Activated CD8-positive, alpha-beta memory T cell treated with anti-CD3 and anti-CD28 coated beads, Interleukin-2, amount 50 U/mL, for 4 hours (primary cell): ENCODE measurements around the gene DLGAP5.

Experiments
- DNase-seq: peaks from one replicate; pipeline ENCODE4 v3.0.0-alpha.2; 2020

Gene DLGAP5

DNA sequence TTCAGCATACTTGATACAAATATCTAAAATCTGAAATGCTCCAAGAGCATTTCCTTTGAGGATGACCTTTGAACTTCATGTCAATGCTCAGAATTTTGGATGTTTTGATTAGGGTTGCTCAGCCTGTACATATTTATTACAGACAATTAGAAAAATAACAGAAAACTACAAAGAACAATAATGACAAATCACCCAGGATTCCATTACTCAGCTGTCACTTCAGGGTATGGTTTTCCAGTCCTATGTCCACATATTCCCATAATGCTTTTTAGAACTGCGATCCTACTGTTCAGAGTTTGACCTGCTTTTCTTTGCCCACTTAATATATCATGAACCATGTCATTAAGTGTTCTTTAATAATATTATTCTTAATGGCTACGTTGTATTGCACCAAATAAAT is 11.4 kb downstream of the DLGAP5 start:
- no peak for DNase-seq

DNA sequence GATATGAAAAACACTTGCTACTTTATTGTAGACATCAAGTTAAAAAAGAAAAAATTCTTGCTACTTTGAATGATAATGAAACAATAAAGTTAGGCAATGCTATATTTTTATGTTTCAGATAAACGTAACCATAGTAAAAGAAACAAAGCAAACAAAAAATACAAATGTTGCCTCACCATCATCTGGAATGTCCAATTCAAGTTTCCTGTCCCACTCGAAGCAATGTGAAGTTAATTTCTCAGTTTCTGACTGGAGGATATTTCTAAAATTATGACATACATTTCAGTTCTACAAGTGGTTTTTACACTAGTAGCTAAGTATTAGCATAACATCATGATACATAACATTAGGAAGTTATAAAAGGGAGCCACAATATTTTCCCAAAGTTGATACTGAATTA is 20.9 kb downstream of the DLGAP5 start:
- DNase-seq, result no peak

DNA sequence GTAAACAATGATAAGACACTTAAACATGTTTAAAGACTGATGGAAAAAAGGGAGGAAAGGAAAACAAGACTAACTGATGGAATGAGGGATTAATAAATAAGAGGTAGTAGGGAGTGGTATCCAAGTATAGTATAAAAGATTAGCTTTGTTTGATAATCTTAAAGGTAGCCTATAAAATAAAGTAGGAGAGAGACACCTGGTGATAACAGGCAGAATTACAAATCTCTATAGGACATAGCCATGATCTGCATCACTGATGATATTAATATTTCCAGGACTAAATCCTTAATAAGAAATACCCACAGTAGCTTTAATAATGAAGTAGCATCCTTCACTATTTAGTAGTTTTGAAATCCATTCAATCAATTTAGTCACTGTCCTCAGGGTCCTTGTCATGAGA is 30.4 kb downstream of the DLGAP5 start:
- DNase-seq, result no peak

DNA sequence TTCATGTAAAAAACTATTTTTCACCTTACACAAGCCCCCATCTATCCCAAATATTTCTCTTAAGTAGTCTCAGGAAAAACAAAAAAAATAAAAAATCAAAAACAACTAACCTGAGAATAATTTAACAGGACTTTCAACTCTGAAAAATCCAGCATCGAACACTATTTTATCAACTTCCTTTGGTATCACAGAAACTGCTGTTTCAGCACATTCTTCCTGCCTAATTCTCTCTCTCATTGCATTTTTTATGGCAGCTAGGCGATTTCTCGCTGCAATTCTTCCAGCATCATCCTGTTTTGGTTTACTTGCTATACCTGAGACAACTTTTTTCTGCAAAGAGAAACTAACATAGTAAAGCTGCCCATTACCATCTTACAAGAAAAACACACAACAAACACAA is 33.0 kb downstream of the DLGAP5 start:
- DNase-seq, result no peak

DNA sequence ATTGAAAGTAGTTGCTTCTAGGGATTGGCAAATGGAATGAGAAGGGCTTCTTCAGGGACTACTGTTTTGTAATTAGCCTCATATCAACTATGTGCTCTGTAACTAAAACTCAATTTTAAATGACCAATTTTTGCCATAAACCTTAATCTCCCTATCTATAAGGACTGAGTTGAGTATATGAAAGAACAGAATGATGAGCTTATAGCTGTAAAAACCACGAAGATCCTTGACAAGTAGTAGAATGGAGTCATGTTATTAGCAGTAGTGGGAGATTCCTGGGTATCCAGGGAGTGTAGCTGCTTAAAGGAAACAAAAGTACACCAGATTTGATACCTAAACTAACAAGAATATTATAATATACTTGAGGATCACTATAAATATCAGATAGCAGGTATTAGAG is 34.3 kb downstream of the DLGAP5 start:
- no peak for DNase-seq

DNA sequence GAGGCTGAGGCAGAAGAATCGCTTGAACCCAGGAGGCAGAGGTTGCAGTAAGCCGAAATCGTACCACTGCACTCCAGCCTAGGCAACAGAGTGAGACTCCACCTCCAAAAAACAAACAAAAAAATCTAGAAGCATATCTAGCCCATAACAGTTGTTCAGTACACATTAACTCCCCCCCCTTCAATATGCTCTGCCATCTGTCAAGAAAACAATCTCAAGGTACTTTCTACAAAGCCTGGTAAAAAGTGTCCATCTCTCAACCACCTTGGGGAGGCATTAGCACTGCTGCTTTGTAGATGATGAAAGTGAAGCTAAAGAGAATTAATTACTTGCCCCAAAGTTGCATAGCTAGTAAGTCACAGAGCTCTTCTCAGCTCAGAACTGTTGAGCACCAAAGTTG is 37.4 kb downstream of the DLGAP5 start:
- DNase-seq, result no peak

DNA sequence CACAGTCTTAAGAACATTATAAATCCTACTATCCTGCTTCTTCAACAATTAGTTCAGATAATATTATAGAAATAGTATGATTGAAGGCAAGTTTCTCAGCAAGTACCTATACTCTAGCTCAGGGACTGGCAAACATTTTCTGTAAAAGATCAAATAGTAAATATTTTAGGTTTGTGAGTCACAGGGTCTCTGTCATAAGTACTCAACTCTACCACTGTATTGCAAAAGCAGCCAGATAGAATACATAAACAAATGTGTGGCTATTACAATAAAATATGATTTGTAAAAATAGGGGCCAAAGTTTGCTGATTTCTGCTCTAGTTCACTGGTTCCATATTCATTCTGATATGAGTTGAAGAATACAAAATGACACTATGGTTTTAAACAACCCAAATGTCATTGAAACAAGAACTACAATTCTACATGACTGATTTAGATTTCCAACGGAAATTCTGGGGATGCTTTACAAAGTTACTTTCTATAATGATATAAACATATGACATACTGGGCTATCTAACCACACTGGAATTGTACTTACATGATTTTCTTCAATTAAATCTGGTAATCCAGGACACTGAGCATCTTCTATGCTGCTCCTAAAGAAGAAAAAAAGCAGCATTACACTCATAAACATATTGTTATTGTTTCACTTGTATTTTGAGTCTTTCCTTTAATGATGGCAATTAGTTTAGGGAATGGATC is 39.2 kb downstream of the DLGAP5 start:
- DNase-seq, result no peak

DNA sequence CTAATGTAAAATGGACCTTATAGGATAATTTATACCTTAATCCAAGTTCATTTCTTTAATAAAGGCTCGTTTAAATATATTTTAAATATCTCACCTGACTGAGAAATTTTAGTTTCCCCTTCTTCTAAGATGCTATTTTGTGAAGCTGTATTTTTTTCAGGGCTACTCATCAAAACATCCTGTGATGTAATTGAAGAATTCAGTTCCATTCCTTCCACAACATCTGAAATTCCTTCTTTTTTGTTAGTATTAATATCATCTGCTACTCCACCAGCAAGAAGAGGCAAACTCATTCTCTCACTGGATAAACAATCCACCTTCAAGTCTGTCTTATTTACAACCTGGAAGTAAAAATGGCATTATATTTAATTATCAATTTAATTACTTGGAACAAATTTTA is 39.8 kb downstream of the DLGAP5 start:
- DNase-seq, result no peak

DNA sequence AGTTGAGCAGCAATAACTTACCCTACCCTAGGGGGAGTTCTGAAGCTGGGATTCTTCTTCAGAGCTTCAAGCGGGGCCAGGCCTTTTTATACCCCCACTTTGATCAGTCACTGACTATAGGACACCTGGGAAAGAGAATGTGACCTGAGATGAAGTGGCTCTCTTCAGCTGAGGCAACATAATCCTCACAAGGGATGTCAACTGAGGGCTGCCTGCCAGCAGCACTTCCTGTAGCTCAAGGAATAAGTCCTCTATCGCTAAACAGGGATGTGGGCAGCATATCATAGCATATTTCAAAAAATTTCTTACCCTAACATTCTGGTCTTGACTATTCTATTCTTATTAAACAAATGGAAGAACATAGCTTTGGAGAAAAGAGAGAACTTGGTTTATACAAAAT is 45.0 kb downstream of the DLGAP5 start:
- no peak for DNase-seq

DNA sequence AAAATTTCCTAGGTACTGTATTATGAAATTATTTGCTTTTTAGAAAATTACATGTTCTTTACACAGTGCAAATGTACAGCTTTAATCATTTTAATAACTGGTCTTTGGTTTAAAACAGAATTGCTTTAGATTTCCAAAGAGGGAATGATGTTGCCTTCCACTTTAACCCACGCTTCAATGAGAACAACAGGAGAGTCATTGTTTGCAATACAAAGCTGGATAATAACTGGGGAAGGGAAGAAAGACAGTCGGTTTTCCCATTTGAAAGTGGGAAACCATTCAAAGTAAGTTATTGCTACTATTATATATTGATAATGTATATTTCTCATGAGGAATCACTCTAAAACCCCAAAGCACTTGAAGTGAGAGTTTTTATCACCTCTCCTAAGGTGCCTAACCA is 48.9 kb downstream of the DLGAP5 start:
- DNase-seq, result no peak

DNA sequence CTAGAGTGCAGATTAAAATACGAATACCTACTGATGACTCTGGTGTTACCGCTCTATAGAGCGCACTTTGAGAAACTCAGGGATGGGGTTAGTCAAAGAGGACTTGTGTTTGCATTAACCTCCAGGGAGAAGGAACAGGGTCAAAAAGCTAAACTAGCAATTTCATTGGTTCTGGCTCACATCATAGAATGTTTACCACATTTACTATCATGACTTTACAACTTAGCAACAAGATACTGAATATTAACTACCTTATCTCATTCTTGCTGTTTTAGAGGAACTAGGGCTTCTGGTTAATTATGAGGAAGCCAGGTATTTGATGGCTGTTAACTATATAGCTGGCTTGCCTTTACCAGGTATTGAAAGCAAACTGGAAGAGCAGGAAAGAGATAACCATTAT is 49.6 kb downstream of the DLGAP5 start:
- DNase-seq, result no peak

DNA sequence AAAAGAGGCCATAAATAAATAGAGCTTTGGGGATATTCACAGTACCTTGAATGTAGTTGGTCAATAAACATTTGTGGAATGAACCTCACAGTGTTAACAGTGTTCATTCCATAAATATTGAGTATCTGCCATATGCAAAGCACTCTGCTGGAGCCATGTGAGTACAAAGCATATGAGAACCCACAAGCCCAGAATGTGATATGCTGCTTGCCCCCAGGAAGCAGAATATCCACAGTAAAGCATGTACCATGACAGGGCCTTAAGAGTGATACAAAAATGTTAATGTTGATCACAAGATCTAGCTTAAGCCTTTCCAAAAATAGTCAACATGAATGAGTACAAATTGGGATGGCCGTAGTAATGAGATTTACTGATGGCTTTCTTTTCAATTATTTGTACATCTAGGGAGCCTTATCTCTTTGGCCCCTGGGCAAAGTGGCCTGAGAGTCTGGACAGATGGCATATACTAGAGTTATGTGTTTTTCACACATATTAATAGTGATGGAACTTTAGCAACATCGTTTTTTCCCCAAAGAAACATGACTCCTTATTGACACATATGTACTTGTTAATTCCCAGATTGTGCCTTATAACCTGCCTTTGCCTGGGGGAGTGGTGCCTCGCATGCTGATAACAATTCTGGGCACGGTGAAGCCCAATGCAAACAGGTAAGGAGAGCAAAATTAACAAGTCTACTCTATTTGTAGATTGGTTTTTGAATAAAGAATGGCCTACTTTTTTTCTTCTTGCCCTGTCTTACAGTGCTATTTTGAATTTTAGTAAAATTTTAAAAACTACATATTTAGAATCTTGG is 51.5 kb downstream of the DLGAP5 start:
- no peak for DNase-seq

DNA sequence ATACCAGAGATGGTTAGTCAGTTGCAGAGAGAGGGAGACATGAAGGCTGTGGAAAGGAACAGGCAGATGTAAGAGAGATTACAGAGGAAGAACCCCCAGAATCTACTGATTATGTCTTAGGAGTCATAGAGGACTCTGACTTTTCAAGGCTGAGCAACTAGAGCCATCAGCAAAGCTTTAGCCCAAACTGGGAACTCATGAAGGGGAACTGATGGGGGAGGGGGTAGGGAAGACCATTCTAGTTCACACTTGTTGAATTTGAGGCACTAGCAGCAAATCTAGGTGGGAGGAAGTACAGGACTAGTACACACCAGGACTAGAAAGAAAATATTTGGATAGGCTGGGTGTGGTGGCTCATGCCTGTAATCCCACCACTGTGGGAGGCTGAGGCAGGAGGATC is 52.2 kb downstream of the DLGAP5 start:
- DNase-seq, result no peak

DNA sequence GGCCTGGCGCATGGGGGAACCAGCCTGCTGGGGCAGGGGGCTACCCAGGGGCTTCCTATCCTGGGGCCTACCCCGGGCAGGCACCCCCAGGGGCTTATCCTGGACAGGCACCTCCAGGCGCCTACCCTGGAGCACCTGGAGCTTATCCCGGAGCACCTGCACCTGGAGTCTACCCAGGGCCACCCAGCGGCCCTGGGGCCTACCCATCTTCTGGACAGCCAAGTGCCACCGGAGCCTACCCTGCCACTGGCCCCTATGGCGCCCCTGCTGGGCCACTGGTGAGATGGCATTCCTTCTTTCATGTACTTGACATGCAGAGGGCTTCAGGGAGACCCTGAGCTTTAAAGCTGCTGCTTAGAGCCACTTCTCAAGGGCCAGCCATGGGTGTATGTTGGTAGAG is 53.3 kb downstream of the DLGAP5 start:
- DNase-seq, result no peak

DNA sequence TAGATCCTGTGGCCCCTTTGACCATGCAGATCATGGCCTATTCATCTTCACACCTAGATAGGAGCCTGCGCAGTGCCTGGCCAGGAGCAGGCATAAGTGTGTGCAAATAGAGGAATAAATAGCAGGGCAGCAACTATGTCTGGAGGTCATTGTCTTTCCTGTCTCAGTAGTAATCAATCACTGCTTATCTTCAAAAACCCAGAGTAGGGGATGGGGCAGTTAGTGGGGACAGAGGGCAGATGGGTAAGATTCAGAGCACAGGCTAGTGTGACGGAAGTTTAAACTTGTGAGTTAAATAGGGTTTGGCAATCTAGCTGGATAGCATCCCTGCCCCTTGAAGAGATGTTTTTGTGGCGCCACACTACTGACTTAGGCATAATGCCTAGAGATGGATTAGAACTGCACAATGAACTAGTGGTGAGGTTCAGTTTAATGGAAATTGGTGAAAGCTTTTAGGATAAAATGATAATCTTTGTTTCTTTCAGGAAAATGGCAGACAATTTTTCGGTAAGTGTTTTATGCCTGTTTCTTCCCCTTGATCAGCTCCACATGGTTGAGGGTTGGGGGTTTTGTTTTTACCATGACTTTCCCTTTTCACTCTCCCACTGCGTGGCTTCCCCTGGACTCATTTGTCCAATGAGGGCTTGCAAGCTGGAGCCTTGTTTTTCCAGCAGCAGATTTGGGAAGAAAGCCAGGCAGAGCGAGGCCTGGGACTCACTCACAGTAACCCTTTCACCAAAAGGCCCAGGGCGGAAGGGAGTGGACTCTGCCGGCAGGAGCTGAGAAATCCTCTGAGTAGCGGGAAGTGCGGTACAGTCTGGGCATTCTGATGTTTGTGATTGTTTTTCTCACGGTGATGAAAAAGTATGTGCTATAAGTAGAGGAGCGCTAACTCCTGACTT is 54.2 kb downstream of the DLGAP5 start:
- no peak for DNase-seq

DNA sequence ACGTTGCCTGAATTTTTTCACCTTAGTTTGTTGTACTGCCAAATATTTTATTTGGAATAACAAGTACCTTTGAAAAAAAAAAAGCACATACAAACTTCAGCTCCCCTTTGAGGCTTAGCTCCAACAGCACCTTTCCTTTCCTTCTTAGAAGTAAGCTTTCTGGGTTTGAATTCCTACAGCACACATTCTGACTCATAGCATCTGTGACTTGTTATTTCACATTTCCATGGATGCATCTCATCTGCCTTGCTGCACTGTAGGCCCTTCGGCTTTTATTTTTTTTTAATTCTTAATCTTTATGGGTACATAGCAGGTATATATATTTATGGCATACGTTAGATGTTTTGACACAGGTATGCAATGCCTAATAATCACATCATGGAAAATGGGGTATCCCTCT is 55.1 kb downstream of the DLGAP5 start:
- no peak for DNase-seq

DNA sequence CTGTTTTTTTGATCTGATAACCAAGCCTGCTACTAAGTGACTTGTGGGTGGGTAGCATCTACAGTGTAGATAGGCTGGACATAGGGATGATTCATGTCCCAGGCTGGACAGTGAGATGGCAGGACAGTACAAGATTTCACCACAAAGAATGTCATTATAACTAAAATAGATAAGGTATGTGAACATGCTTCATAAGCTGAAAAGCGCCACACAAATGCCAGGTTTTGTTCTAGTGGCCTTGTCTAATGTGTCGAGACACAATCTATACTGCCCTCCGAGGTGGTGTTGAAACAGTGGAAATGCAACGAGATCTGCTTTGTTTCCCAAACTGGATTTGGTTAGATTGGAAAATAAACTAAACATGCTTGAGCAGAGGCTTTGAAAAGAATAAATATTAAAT is 58.0 kb downstream of the DLGAP5 start:
- DNase-seq, result no peak

DNA sequence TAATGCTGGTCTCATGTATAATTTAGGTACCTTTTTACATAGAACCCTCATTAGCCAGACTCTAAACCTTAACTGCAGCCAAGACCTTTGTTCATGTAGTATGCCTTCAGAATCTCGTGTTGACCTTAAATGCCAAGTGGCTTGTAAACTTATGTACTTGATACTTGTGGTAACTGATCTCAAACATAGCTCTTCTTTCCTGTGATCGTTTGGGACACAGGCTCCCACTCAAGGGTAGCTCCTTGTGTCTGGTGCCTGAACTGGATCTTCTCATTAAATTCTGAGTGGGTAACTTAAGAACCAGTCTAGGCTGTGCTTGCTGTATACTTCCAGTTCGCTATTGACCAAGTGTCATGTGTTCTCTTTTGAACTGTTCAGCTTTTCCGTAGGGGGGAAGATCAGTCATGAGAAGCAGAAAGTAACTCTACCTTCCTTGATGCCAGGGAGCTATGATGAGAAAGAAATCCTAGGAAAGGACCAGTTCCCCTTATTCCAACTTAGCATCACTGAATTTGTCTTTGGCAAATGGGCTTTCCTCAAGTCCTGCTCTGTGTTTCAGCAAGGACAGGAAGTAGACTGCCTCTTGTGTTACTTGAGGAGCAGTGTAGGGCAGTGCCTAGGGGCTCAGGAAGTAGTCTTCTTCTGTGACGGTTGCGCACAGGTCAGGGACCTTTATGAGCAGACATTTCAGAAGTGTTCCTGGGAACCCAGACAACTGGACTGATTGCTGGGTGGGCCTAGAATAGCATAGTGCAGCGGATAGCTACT is 59.8 kb downstream of the DLGAP5 start:
- DNase-seq, result no peak

DNA sequence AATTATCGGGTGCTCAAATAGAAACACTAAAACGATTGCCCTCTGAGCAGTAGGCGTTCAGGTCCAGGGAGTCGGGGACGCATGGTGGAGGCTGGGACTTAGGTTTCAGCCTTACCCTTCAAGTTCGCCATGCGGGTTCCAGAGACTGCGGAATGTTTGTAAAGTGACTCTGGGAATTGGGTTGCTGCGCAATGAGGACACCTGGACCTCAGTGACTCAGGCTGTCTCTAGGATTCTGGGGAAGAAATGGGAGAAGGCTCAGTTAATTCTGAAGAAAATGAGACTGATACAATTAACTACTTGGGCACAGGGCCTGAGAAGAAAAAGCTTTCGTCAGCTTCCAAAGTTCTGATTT is 61.2 kb downstream of the DLGAP5 start:
- no peak for DNase-seq

DNA sequence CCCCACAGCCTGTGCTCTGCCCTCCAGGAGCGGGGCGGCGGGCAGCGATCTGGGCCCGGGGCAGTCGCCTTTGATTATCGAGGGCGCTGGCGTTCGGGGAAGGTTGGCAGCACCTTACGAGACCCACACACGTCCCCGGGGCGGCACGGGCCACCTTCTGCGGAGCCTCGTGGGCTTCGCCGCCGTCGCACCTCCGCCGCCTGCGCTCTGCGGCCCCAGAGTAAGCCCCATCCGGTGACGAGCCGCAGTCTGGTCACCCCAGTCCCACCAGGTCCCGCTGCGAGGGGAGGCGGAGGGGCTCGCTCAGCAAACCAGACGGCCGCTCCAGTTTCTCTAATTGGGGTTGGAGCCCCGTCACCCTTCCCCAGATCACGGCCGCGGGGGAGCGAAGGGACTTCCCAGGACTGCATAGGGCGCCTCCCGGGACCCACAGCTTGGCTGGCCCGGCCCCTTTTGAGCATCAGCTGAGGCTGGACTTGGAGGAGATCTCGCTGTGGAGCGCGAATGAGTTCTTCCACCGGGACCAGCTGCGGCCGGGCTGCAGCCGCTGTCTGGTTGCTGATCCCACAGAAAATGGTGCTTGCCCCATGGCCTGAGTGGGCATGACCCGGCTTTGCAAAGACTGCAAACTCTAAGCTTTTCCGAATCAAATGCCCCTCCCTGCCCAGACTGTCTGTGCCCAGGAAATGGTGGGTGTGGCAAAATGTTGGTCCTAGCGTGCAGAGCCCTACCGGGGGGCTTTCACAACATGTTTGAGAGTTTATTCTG is 61.8 kb downstream of the DLGAP5 start:
- peak; percentile 59 for DNase-seq

DNA sequence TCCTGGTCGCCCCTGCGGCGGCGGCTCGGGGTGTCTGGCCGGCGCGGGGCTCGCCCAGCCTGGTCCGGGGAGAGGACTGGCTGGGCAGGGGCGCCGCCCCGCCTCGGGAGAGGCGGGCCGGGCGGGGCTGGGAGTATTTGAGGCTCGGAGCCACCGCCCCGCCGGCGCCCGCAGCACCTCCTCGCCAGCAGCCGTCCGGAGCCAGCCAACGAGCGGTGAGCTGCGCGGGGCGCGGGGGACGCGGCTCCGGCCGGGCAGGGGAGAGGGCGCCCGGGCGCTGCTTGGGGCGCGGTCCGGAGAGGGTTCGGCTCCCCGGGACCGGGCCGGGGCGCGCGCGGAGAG is 62.3 kb downstream of the DLGAP5 start, which contains the start of gene LGALS3:
LGALS3 (plus strand) TSS at position 167 of the 342 bp plus-strand sequence. CDS start 8,122 bp downstream, outside the sequence.
- peak; percentile 33 for DNase-seq
